D721Med (cell line): ENCODE measurements around the gene GRIN3A.
"Not testable (repeated sequence)": the region's sequence is repeated elsewhere in the genome, so short reads cannot be mapped to it uniquely, and the experiment has no call there.

ENCODE experiments used
- DNase-seq: peaks from one replicate; pipeline ENCODE4 v3.0.0; 2011; ENCODE audit warnings: low spot score; ENCODE audit not compliant: insufficient read length
- FAIRE-seq: peaks from 2 replicates; lab custom pipeline; 2011; peaks lifted over from hg19 to GRCh38; lab: Jason Lieb, UNC
- TF ChIP-seq, protein P1 (sequence below): IDR thresholded peaks from 2 replicates; pipeline ENCODE4 v1.5.1; 2012; ENCODE audit warnings: mild to moderate bottlenecking, control low read depth; ENCODE audit not compliant: insufficient read depth; ENCODE audit errors: missing control alignments

Gene GRIN3A

DNA sequence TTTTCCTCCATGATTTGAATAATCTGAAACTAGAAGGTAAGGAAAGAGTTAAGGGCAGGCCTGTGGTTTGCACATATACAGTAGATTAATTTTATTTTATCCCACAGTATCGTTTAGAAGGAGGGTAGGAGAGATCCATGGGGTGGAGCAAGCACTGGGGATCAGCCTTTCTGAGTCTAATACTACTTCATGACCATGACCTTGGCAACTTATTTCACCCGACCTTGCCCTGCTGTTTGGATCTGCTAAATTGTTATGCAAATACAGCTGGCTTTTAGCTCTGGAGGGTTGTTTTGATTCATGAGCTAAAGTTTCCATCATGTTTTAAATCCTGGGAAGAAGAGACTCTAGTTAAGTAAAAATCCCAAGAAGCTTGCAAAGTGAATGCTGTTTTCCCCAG lies 864 bp upstream of the GRIN3A start:
- DNase-seq, result no peak
- TF ChIP-seq, protein P1, sequence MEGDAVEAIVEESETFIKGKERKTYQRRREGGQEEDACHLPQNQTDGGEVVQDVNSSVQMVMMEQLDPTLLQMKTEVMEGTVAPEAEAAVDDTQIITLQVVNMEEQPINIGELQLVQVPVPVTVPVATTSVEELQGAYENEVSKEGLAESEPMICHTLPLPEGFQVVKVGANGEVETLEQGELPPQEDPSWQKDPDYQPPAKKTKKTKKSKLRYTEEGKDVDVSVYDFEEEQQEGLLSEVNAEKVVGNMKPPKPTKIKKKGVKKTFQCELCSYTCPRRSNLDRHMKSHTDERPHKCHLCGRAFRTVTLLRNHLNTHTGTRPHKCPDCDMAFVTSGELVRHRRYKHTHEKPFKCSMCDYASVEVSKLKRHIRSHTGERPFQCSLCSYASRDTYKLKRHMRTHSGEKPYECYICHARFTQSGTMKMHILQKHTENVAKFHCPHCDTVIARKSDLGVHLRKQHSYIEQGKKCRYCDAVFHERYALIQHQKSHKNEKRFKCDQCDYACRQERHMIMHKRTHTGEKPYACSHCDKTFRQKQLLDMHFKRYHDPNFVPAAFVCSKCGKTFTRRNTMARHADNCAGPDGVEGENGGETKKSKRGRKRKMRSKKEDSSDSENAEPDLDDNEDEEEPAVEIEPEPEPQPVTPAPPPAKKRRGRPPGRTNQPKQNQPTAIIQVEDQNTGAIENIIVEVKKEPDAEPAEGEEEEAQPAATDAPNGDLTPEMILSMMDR, result no peak
- no peak for FAIRE-seq

DNA sequence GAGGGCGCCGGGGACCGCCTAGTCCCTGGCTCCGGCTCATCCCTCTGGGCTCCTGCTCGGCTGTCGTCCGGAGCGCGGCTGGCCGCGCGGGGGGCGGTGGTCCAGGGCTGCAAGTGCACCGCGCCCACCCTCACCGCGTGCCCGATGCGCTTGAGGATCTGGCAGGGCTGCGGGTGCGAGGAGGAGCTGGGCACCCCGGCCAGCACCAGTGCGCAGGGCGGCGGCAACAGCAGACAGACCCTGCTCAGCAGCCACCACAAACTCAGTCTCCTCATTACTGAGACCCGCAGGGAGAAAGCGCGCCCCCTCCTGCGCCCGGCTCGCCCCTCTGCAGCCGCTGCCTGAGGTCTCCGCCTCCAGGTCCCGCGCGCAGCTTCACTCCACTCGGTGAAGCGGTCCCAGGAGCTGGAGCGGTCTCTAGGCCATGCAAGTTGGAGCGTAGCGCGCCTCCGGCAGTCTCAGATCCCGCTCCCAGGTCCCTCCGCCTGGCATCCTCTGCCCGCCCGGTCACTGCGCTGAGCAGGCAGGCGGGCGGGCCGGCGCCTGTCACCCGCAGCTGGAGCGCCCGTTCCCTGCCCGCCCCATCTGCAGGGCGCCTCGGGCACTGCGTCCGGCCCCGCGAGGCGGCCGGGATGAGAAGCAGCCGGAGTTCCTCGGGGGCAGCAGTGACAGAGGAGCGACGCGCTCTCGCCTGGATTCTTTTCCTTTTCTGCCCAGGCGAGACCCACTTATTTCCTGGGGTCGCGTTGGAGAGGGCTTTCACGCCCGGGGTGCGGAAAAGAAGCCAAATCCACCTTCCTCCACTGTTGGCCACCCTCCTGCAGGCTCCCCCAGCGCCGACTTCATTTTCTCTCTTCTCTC lies 512 bp downstream of the GRIN3A start:
- peak; percentile 19 for DNase-seq
- TF ChIP-seq, protein P1, result no peak
- no peak for FAIRE-seq

GRCh38 chr9:101737165-101737704 lies 1.2 kb downstream of the GRIN3A start:
- DNase-seq, result no peak
- TF ChIP-seq, protein P1, result no peak
- FAIRE-seq, result no peak

- TF ChIP-seq, protein P1, result no peak
- DNase-seq, result no peak
- no peak for FAIRE-seq
Measured at GRCh38 chr9:101736717-101737116, 1.7 kb downstream of the GRIN3A start.

DNA sequence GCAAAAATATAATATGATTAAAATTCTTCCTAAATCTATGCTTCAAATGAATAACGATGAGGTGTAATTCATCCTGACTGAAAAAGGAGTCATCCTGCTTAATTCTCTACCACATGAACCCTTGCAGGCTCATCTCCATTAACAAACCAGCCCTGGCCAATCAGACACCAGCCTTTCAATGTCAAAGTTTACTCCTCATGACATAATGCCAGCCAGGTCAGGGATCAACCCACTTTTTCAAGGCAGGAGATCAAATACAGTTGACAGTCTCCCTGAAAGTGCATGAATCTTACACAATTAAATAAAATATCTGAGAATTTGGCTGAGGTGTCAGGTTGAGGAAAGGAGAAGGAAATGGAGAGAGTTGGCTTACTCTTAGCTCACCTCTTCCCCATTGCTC lies 7.0 kb downstream of the GRIN3A start:
- DNase-seq (no peak), FAIRE-seq (no peak)
- TF ChIP-seq, protein P1, result no peak

DNA sequence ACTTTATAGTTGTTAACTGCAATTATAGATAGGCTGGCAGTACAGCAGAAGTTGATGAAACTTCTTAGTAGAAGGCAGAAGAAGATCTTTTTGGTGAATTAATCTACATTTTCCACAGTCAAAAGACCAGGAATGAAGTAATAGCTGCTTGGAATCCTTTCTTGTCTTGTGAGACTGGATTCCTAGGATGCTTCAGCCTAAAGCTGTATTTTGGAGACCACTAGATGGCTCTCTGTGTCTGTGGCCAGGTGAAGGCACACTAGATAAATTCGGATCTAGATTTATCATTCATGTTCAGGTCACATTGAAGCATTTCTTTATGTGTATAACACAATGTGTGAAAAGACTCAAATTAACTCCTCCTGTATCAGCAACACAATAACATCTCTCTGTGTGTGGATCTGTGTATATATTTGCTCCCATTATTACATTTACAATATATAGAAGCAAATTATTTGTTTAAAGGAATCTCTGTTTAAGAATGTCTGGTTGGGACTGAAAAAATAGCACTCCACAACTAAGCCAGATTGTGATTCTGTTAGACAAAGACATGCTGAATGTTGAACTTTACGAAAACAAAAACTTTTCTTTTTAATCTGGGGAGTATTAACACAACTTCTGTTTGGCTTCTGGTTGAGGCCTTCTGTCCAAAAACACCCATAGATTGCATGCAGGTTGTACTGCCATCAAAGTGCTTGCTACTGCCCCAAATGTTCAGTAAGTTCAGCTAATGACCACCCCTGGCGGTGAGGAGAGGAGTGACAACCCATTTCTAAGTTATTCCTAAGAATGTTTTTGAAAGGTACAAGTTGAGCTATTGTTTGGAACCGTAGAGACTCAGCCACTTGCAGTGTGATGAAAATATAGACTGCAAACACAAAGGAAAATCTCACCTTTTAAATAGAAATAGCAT lies 10.6 kb downstream of the GRIN3A start:
- TF ChIP-seq, protein P1, result peak; percentile 55
- no peak for DNase-seq

GRCh38 chr9:101724271-101724670 lies 14.2 kb downstream of the GRIN3A start:
- not testable (repeated sequence) for FAIRE-seq, DNase-seq

More for the DNA sequence above, 10.6 kb downstream of the GRIN3A start:
- no peak for FAIRE-seq
